NCI-H2107 (cell line): Measurements from ENCODE around the gene SMIM26.
"Not testable (repeated sequence)": the region's sequence is repeated elsewhere in the genome, so short reads cannot be mapped to it uniquely, and the experiment has no call there.

Experiments
- DNase-seq: peaks from one replicate; lab custom pipeline; 2025; lab: John Stamatoyannopoulos, UW

Gene SMIM26

GRCh38 chr20:18566892-18567738 lies at the start of gene SMIM26:
TSS of gene SMIM26 (plus strand) at chr20:18567432. CDS start at chr20:18567479, 47 bp downstream.
- DNase-seq, result peak; percentile 61

DNA sequence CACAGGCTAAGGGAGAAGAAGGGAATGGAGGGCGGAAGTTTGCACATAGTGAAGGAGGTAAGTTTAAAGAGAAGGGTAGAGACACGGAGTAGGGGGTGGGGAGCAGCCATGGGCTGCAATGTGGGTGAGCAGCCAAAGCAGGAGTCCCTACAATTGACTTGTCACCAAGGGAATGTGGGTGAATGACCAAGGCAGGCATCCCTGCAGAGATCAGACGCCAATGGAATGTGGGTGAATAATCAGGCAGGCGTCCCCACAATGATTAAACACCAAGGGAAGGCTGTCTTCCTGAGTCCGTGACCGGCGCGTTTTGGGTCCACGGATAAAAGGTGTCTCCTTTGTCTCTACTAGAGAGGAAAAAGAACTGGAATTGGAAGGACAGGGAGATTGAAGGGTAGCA lies 45.2 kb upstream of the SMIM26 start:
- not testable (repeated sequence) for DNase-seq

GRCh38 chr20:18523066-18523465 lies 44.2 kb upstream of the SMIM26 start:
- no peak for DNase-seq

DNA sequence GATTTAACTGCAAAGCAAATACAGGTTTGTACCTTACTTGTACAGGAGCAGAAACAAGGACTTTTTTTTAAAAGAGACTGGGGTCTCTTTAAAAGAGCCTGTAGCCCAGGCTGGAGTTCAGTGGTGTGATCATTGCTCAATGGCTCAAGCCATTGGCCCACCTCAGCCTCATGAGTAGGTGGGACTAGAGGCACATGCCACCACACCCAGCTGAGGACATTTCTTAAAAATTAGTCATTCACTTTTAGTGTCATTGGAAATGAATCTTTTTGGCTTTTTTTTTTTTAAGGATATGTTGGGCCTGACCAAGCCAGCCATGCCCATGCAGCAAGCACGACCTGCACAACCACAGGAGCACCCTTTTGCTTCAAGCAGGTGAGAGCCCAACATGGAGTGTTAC lies 42.6 kb upstream of the SMIM26 start:
- no peak for DNase-seq

DNA sequence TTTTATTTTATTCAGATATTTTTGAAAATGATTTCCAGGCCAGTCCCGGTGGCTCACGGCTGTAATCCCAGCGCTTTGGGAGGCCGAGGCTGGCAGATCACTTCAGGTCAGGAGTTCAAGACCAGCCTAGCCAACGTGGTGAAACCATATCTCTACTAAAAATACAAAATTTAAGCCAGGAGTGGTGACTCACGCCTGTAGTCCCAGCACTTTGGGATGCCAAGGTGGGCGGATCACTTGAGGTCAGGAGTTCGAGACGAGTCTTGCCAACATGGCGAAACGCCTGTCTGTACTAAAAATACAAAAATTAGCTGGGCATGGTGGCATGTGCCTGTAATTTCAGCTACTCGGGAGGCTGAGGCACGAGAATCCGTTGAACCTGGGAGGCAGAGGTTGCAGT lies 40.5 kb upstream of the SMIM26 start:
- not testable (repeated sequence) for DNase-seq

DNA sequence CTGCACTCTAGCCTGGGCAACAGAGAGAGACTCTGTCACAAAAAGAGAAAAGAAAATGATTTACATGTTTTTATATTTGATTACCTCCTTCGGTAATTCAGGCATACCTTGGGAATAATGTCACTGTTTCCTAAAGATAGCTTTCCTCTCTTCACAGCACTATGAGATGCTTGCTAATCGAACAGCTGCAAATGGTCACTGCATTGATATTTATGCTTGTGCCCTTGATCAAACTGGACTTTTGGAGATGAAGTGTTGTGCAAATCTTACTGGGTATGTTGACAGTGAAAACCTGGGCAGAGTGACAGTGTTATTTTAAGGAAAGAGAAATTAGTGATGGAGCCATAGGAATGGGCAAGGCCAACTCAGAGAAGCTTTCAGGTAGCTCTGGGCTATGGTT lies 39.9 kb upstream of the SMIM26 start:
- no peak for DNase-seq

DNA sequence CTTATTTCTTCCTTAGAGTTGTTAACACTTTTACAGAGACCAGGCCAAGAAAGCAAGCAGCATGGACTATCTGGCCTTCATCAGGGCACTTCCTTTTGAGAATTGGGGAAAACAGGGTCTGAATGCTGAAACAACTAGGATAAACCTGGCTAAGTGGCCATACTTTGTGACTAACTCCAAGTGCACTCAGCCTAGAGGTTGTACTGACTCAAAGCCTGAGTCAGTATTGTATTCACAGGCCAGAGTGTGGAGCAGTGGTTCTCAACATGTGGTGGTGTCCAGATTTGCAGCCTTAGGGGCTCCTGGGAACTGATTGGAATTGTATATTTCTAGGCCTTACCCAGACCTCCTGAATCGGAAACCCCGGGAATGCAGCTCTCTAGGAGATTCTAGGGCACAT lies 39.4 kb upstream of the SMIM26 start:
- DNase-seq, result no peak

GRCh38 chr20:18529041-18529440 lies 38.2 kb upstream of the SMIM26 start:
- DNase-seq, result no peak

- DNase-seq, result no peak
Measured at GRCh38 chr20:18532626-18533025, 34.6 kb upstream of the SMIM26 start.

- no peak for DNase-seq
Measured at GRCh38 chr20:18533491-18533890, 33.7 kb upstream of the SMIM26 start.

GRCh38 chr20:18533978-18534644 lies 33.1 kb upstream of the SMIM26 start:
- no peak for DNase-seq

GRCh38 chr20:18537651-18538050 lies 29.6 kb upstream of the SMIM26 start:
- no peak for DNase-seq

DNA sequence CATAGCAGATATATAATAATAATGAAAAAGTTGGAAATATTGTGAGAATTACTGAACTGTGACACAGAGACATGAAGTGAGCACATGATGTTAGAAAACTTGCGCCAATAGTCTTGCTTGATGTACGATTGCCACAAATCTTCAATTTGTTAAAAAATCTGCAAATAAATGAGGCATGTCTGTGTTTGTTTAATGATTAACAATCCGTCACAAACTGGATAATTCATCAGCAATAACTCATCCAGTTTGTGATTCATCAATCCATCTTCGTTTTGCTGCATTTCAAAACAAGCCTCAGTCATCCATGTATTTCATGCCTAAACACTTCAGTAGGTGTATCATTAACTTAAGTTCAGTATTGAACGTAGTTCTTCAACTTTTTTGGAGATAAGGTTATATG lies 25.5 kb upstream of the SMIM26 start:
- no peak for DNase-seq

GRCh38 chr20:18543216-18543615 lies 24.0 kb upstream of the SMIM26 start:
- DNase-seq, result no peak

- DNase-seq, result no peak
Measured at GRCh38 chr20:18543932-18544331, 23.3 kb upstream of the SMIM26 start.

DNA sequence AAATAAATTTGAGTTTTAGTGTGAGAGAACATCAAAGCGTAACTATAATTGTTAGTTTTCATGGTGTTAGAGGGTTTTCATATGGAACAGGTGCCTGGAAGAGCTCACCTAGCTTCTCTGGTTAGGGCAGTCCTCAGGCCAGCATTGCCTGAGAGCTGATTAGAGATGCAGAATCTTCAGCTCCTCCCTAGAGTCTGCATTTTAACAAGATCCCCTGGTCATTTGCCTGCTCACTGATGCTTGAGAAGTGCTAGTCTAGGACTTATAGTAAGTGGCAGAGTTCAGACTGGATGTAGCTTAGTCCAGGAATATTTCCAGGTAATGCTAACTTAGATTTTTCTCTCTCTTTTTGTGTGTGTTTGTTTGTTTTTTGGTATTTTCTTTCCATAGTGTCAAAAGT lies 21.7 kb upstream of the SMIM26 start:
- DNase-seq, result no peak

DNA sequence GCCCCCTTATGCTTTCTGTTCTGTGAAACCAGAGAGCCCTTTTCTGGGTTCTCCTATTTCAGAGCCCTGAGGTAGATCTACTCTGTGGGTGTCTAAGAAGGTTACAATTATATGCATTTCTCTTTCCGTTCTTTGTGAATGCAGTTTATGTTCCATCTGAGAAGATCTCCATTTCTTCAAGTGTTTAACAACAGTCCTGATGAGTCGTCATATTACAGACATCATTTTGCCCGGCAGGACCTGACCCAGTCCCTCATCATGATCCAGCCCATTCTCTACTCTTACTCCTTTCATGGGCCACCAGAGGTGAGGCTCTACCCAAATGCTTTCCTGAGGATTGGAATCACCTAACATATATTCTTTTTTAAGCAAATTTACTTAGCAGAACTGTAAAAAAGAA lies 18.8 kb upstream of the SMIM26 start:
- DNase-seq, result no peak

DNA sequence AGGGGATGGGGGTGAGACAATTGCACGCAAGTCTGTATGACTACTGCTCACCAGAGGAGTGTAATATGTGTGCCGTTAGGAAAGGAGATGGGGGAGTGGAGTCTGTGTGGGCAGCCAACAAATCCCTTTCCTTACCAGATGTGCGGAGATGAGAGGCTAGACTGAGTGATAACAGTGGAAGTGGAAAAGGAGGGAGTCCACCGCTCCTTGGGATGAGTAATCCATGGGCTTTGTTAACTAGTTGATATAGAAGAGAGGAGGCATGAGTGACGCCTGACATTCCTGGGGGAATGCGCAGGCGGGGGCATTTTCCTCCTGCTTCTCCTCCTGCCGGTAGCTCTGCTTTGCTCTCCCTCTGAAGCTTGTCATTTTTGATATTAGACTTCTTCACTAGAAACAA lies 13.5 kb upstream of the SMIM26 start:
- no peak for DNase-seq

DNA sequence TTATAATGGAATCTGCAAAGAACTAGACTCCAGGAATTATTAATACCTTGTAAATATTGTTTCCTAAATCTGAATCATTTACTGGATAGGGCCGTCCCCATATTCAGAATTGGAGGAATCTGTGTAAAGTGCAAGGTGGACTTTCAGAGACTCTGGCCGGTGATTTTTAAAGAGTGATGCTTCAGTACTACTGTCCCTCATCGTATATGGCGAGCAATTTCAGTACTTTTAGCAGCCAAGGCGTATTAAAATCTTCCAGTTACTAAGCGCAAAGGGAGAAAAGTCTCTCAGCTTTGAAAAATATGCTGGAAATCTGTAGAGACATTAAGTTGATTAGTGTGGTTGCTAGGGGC lies 483 bp downstream of the SMIM26 start:
- DNase-seq, result no peak

DNA sequence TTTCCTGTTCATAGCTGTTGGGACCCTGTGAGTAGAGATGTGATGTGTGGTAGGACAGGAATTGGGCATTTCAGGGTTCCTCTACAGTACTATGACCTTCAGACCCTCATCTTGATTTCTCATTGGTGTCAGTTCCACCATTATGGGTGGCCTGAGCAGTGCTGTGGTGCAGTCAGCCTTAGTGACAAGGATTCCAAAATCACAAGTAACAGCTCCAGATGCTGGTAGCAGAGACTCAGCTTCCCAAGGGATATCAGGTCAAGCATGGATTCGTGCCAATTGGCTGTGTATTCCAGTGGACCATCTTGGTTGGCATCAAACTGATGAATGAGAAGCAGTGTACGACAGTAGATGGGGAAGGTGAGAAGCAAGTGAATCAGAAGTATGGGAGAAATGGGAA lies 3.8 kb downstream of the SMIM26 start:
- DNase-seq, result no peak

GRCh38 chr20:18571578-18571977 lies 4.3 kb downstream of the SMIM26 start:
- no peak for DNase-seq

GRCh38 chr20:18577942-18578341 lies 10.7 kb downstream of the SMIM26 start:
- DNase-seq, result no peak

GRCh38 chr20:18578581-18578980 lies 11.3 kb downstream of the SMIM26 start:
- no peak for DNase-seq

GRCh38 chr20:18580012-18580411 lies 12.8 kb downstream of the SMIM26 start:
- no peak for DNase-seq
